ENCODE data around the gene DNAJC11.

GRCh38 chr1:6750490-6750889 is 48.9 kb upstream of the DNAJC11 start:
- no peak for TF ChIP-seq EP300 (IDR thresholded peaks at IDR 0.05)
- TF ChIP-seq CTCF (IDR thresholded peaks at IDR 0.05): no peak
- no peak for TF ChIP-seq POLR2A (IDR thresholded peaks at IDR 0.05)
